H1 (cell line): Measurements from ENCODE around the gene NEDD4L. TPM values are rescaled to one million over a fixed set of nuclear protein-coding genes. Genes with fewer than 3 reads are reported as not detected.

Source experiments
- CTCF ChIA-PET: fragments of 300-600 bp; sonication (Branson Sonifier 250); formaldehyde crosslinking; loops from one replicate; lab custom pipeline; 2021; ENCODE audit not compliant: partially characterized antibody; lab: Charles Lee
- POLR2A ChIA-PET: fragments of 300-600 bp; sonication (Branson Sonifier 250); formaldehyde crosslinking; loops from one replicate; lab custom pipeline; 2021; ENCODE audit warnings: inconsistent platforms; ENCODE audit not compliant: partially characterized antibody; lab: Charles Lee
- DNase-seq, 2 experiments: peaks; one replicate each; pipeline versions ENCODE4 v3.0.0 to v3.0.0-alpha.2; 2010 to 2022; ENCODE audit warnings: low spot score in 2 of 2, low read depth in 1 of 2, mixed read lengths in 1 of 2
- FAIRE-seq: peaks from 2 replicates; lab custom pipeline; 2011; peaks lifted over from hg19 to GRCh38; lab: Jason Lieb, UNC
- H2AFZ ChIP-seq: 2 replicates; pipeline ENCODE4 v1.8.1; 2012; ENCODE audit warnings: low read length, inconsistent platforms
- H2AK5ac ChIP-seq: 2 replicates; pipeline ENCODE4 v1.6.1; 2013; ENCODE audit warnings: low read depth, low read length
- H2BK120ac ChIP-seq: replicated peaks from 2 replicates; pipeline ENCODE3; 2013; ENCODE audit warnings: low read depth, low read length, inconsistent platforms
- H2BK12ac ChIP-seq: 2 replicates; pipeline ENCODE4 v1.6.1; 2013; ENCODE audit warnings: low read depth, low read length
- H2BK15ac ChIP-seq: 2 replicates; pipeline ENCODE4 v1.6.1; 2013; ENCODE audit warnings: low read length
- H2BK20ac ChIP-seq: 2 replicates; pipeline ENCODE4 v1.6.1; 2013; ENCODE audit warnings: low read length
- H2BK5ac ChIP-seq: 2 replicates; pipeline ENCODE4 v1.6.1; 2013; ENCODE audit warnings: low read depth, low read length
- H3K14ac ChIP-seq: 2 replicates; pipeline ENCODE4 v1.6.1; 2013; ENCODE audit warnings: inconsistent platforms; ENCODE audit not compliant: insufficient read length
- H3K18ac ChIP-seq: 2 replicates; pipeline ENCODE4 v1.6.1; 2013; ENCODE audit warnings: low read length; ENCODE audit errors: extremely low read depth
- H3K23ac ChIP-seq: 2 replicates; pipeline ENCODE4 v1.6.1; 2013; ENCODE audit warnings: inconsistent platforms; ENCODE audit not compliant: insufficient read length
- H3K23me2 ChIP-seq: 2 replicates; pipeline ENCODE4 v1.6.1; 2013; ENCODE audit warnings: low read depth, low read length
- H3K27ac ChIP-seq: 2 replicates; pipeline ENCODE4 v1.6.1; 2011; ENCODE audit warnings: low read depth, low read length, inconsistent platforms
- H3K27me3 ChIP-seq, 4 experiments: replicated peaks in 1 of 4; 1 replicate in 1 of 4; 2 replicates in 3 of 4; pipeline versions ENCODE4 v1.6.1 to v1.8.1; 2011 to 2013; ENCODE audit warnings: low read length in 3 of 4, mild to moderate bottlenecking in 3 of 4, inconsistent platforms in 2 of 4, mixed read lengths in 2 of 4, moderate library complexity in 1 of 4; ENCODE audit not compliant: control insufficient read depth in 3 of 4, insufficient read depth in 3 of 4; ENCODE audit errors: extremely low read depth in 1 of 4
- H3K36me3 ChIP-seq, 4 experiments: 2 replicates each; pipeline versions ENCODE4 v1.6.1 to v1.8.1; 2011 to 2013; ENCODE audit warnings: mild to moderate bottlenecking in 4 of 4, low read length in 3 of 4, moderate library complexity in 2 of 4, control low read depth in 1 of 4, inconsistent platforms in 1 of 4; ENCODE audit not compliant: insufficient read depth in 4 of 4, control insufficient read depth in 2 of 4
- H3K4ac ChIP-seq: replicated peaks from 2 replicates; pipeline ENCODE3; 2013; ENCODE audit warnings: low read length, low read depth, mixed read lengths, inconsistent platforms; ENCODE audit not compliant: insufficient read length
- H3K4me1 ChIP-seq, 4 experiments: replicated peaks in 1 of 4; 1 replicate in 1 of 4; 2 replicates in 3 of 4; pipeline versions ENCODE4 v1.6.1 to v1.8.1; 2011 to 2013; ENCODE audit warnings: low read length in 3 of 4, inconsistent platforms in 2 of 4, mixed read lengths in 1 of 4; ENCODE audit not compliant: insufficient read depth in 4 of 4, control insufficient read depth in 3 of 4
- H3K4me2 ChIP-seq, 2 experiments: 2 replicates each; pipeline versions ENCODE4 v1.6.1 to v1.8.1; 2011 to 2013; ENCODE audit warnings: low read depth in 2 of 2, low read length in 2 of 2, control low read depth in 1 of 2, inconsistent platforms in 1 of 2, mild to moderate bottlenecking in 1 of 2; ENCODE audit not compliant: insufficient read depth in 1 of 2
- H3K4me3 ChIP-seq, 4 experiments: fragments of 200-600, 300-600 bp in 1 of 4; sonication (generic), shearing (Covaris generic), sonication (Bioruptor Twin) in 1 of 4; 2 replicates each; pipeline versions ENCODE4 v1.5.1 to v1.8.1; 2011 to 2016; ENCODE audit warnings: low read length in 4 of 4, low read depth in 3 of 4, control low read depth in 2 of 4, inconsistent platforms in 2 of 4, mild to moderate bottlenecking in 2 of 4, mixed read lengths in 1 of 4, moderate library complexity in 1 of 4; ENCODE audit not compliant: insufficient read depth in 2 of 4; ENCODE audit errors: extremely low read depth in 1 of 4
- H3K56ac ChIP-seq: replicated peaks from 2 replicates; pipeline ENCODE3; 2013; ENCODE audit warnings: low read depth, mild to moderate bottlenecking, mixed read lengths, low read length, inconsistent platforms; ENCODE audit not compliant: insufficient read length
- H3K79me1 ChIP-seq: 2 replicates; pipeline ENCODE4 v1.6.1; 2013; ENCODE audit warnings: low read depth, low read length, control low read depth
- H3K79me2 ChIP-seq, 2 experiments: 2 replicates each; pipeline versions ENCODE4 v1.6.1 to v1.8.1; 2012 to 2013; ENCODE audit warnings: low read length in 2 of 2, mild to moderate bottlenecking in 2 of 2, inconsistent platforms in 1 of 2; ENCODE audit not compliant: insufficient read depth in 2 of 2, control insufficient read depth in 1 of 2
- H3K9ac ChIP-seq, 4 experiments: replicated peaks in 1 of 4; 1 replicate in 1 of 4; 2 replicates in 3 of 4; pipeline versions ENCODE4 v1.6.1 to v1.8.1; 2011 to 2013; ENCODE audit warnings: low read depth in 3 of 4, low read length in 3 of 4, control low read depth in 2 of 4, mild to moderate bottlenecking in 2 of 4, moderate library complexity in 2 of 4, inconsistent platforms in 1 of 4; ENCODE audit errors: extremely low read depth in 1 of 4
- H3K9me3 ChIP-seq, 2 experiments: 2 replicates each; pipeline versions ENCODE4 v1.6.1 to v1.8.1; 2012 to 2013; ENCODE audit warnings: mild to moderate bottlenecking in 2 of 2, moderate library complexity in 2 of 2, control low read depth in 1 of 2, inconsistent platforms in 1 of 2, low read depth in 1 of 2, low read length in 1 of 2, mixed read lengths in 1 of 2; ENCODE audit not compliant: insufficient read depth in 2 of 2
- H4K20me1 ChIP-seq, 2 experiments: replicated peaks in 1 of 2; 2 replicates each; pipeline versions ENCODE3 to v1.8.1; 2011 to 2013; ENCODE audit warnings: inconsistent platforms in 2 of 2, low read length in 2 of 2, mild to moderate bottlenecking in 1 of 2; ENCODE audit not compliant: insufficient read depth in 2 of 2, control insufficient read depth in 1 of 2
- H4K5ac ChIP-seq: 2 replicates; pipeline ENCODE4 v1.6.1; 2013; ENCODE audit warnings: low read length, low read depth, mixed read lengths, inconsistent platforms; ENCODE audit not compliant: insufficient read length
- H4K8ac ChIP-seq: 2 replicates; pipeline ENCODE4 v1.8.0; 2013; ENCODE audit warnings: mild to moderate bottlenecking, moderate library complexity, low read length, inconsistent platforms; ENCODE audit not compliant: insufficient read depth; ENCODE audit errors: extremely low read depth
- H4K91ac ChIP-seq: replicated peaks from 2 replicates; pipeline ENCODE3; 2013; ENCODE audit warnings: low read length, mixed read lengths, inconsistent platforms; ENCODE audit not compliant: insufficient read length
- HDAC6 ChIP-seq: IDR thresholded peaks from one replicate; pipeline ENCODE4 v1.7.1; 2012; ENCODE audit warnings: low read depth, mild to moderate bottlenecking, inconsistent platforms, low read length, moderate library complexity
- WGBS, 2 experiments: shearing (Covaris generic) in 1 of 2; methylation state at CpG; one replicate each; pipeline versions ENCODE4 v1.1.6 to v1.1.7; 2013 to 2015; ENCODE audit warnings: low lambda C conversion rate in 2 of 2, mixed read lengths in 2 of 2, inconsistent platforms in 1 of 2, low coverage in 1 of 2, missing lambda C conversion rate in 1 of 2; ENCODE audit not compliant: insufficient replicate concordance in 2 of 2, insufficient coverage in 1 of 2, insufficient read length in 1 of 2; ENCODE audit errors: extremely low coverage in 1 of 2, missing lambda C conversion rate in 1 of 2; 5-methylcytosine and 5-hydroxymethylcytosine counted together
- polyA plus RNA-seq, 7 experiments: library from polyadenylated mRNA; depleted of rRNA in 3 of 7; stranded (reverse) in 5 of 7; unstranded in 2 of 7; fragments of >200 nt in 5 of 7; fragments of 200-250 nt in 2 of 7; gene quantifications; 1 replicate in 5 of 7; 2 replicates in 1 of 7; 4 replicates in 1 of 7; pipeline versions ENCODE4 v1.2.1 to v1.2.3, GENCODE V29; 2011 to 2013; ENCODE audit warnings: missing spikeins in 2 of 7, mixed read lengths in 2 of 7
- total RNA-seq: library from RNA; stranded (reverse); fragmentation: NEBNext Ultra II Directional; extraction: Animal tissue kit (Norgen Biotek cat#: 25700); gene quantifications from 2 replicates; pipeline ENCODE4 v1.2.1, GENCODE V29; 2021

Gene NEDD4L
- total and polyA plus RNA-seq, 2 of the 8 experiments (the other 6 are each of a cell fraction or from before 2014, with no cell fraction given) = 37.3 to 69.8 TPM

- H3K4ac ChIP-seq = no peak overlapping the region
- ChIA-PET POLR2A (no interaction called here), CTCF (interaction anchor here (0.5 to 1.1 kb wide), 4 partner anchors 32 to 409 kb away, joined by 3 to 4 read pairs (median 3); no protein-coding TSS in a partner anchor)
- no peaks in the 10 kb centered on the region for H3K36me3 ChIP-seq
- FAIRE-seq (peak; percentile 39), DNase-seq (no peak)
- no peak overlapping the region for H2BK5ac ChIP-seq
- H2BK20ac ChIP-seq = no peak overlapping the region
- no peak overlapping the region for H3K14ac ChIP-seq
- H2BK15ac ChIP-seq = no peak overlapping the region
- H3K27ac ChIP-seq = no peak overlapping the region
- no peak overlapping the region for H4K8ac ChIP-seq
- H3K23ac ChIP-seq = no peak overlapping the region
- peaks cover 2 to 12% (median 7%) of the 10 kb centered on the region in 4 experiments; a peak in 6 of 7 replicates for H3K4me1 ChIP-seq
- no peaks in the 10 kb centered on the region for H3K27me3 ChIP-seq
- H3K4me2 ChIP-seq = no peak overlapping the region
- H2AK5ac ChIP-seq = no peak overlapping the region
- H2AFZ ChIP-seq = no peak overlapping the region
- peaks cover 5% of the 10 kb centered on the region for H3K79me1 ChIP-seq
- peaks cover 0 to 6% of the 10 kb centered on the region in 2 experiments for H4K20me1 ChIP-seq
- H3K56ac ChIP-seq = no peak overlapping the region
- no peak overlapping the region for H3K9ac ChIP-seq
- no peak overlapping the region for H4K91ac ChIP-seq
- 0 out of 2 replicates have a peak overlapping the region, but pooled peaks have one; percentile 6 for H3K18ac ChIP-seq
- H3K4me3 ChIP-seq = no peak overlapping the region
- 90% methylated on average over 10 of the region's 10 CpGs; no CpG with 5 or more reads in 1 of the 2 experiments for WGBS, 2 experiments
- H2BK12ac ChIP-seq = no peak overlapping the region; the same call in 1 of the 2 replicates
- no peak for TF ChIP-seq HDAC6
- H4K5ac ChIP-seq = no peak overlapping the region
- no peaks in the 10 kb centered on the region for H3K9me3 ChIP-seq
- peaks cover 0 to 43% of the 10 kb centered on the region in 2 experiments; a peak in 2 of 4 replicates for H3K79me2 ChIP-seq
- H3K23me2 ChIP-seq = no peaks in the 10 kb centered on the region
- H2BK120ac ChIP-seq = no peak overlapping the region
Observed at GRCh38 chr18:58276789-58277739, 233.0 kb downstream of the NEDD4L start.
